BLaER1 (cell line): ENCODE data around the gene HSPB3.

Experiments used
- H3K27ac ChIP-seq: shearing (Covaris generic); formaldehyde crosslinking; 2 replicates; pipeline ENCODE4 v1.8.1; 2022
- H3K27me3 ChIP-seq: shearing (Covaris generic); formaldehyde crosslinking; 2 replicates; pipeline ENCODE4 v1.8.1; 2022
- H3K36me3 ChIP-seq: shearing (Covaris generic); formaldehyde crosslinking; 2 replicates; pipeline ENCODE4 v1.8.1; 2022
- H3K4me1 ChIP-seq: shearing (Covaris generic); formaldehyde crosslinking; 2 replicates; pipeline ENCODE4 v1.8.1; 2022
- H3K4me2 ChIP-seq: shearing (Covaris generic); formaldehyde crosslinking; 2 replicates; pipeline ENCODE4 v1.8.1; 2022
- H3K4me3 ChIP-seq: shearing (Covaris generic); formaldehyde crosslinking; 2 replicates; pipeline ENCODE4 v1.8.1; 2022
- H3K9ac ChIP-seq: shearing (Covaris generic); formaldehyde crosslinking; 2 replicates; pipeline ENCODE4 v1.8.1; 2022
- H3K9me3 ChIP-seq: shearing (Covaris generic); formaldehyde crosslinking; 2 replicates; pipeline ENCODE4 v1.8.1; 2022
- H4K20me1 ChIP-seq: shearing (Covaris generic); formaldehyde crosslinking; 2 replicates; pipeline ENCODE4 v1.8.1; 2022
- Cebpa-rat ChIP-seq: shearing (Covaris generic); IDR thresholded peaks from 2 replicates; pipeline ENCODE4 v1.8.1; 2022

HSPB3 gene

GRCh38 chr5:54438620-54439389 lies 16.7 kb upstream of the HSPB3 start:
- H3K9ac ChIP-seq, result no peak overlapping the region
- H3K4me2 ChIP-seq, result no peak overlapping the region
- peaks cover 7% of the 10 kb centered on the region; the same call in 1 of the 2 replicates for H3K4me1 ChIP-seq
- no peaks in the 10 kb centered on the region for H3K36me3 ChIP-seq
- H3K27me3 ChIP-seq, result no peaks in the 10 kb centered on the region
- H3K9me3 ChIP-seq, result no peaks in the 10 kb centered on the region
- no peak overlapping the region for H3K4me3 ChIP-seq
- no peak overlapping the region for H3K27ac ChIP-seq
- no peak for TF ChIP-seq Cebpa-rat
- H4K20me1 ChIP-seq, result no peaks in the 10 kb centered on the region

GRCh38 chr5:54440456-54440893 lies 15.0 kb upstream of the HSPB3 start:
- H3K27ac ChIP-seq, result no peak overlapping the region
- no peak for TF ChIP-seq Cebpa-rat
- H4K20me1 ChIP-seq, result no peaks in the 10 kb centered on the region
- H3K36me3 ChIP-seq, result no peaks in the 10 kb centered on the region
- H3K9ac ChIP-seq, result no peak overlapping the region
- H3K4me3 ChIP-seq, result no peak overlapping the region
- peaks cover 7% of the 10 kb centered on the region; the same call in 1 of the 2 replicates for H3K4me1 ChIP-seq
- no peaks in the 10 kb centered on the region for H3K27me3 ChIP-seq
- H3K4me2 ChIP-seq, result peak overlapping the region; percentile 15
- H3K9me3 ChIP-seq, result no peaks in the 10 kb centered on the region

DNA sequence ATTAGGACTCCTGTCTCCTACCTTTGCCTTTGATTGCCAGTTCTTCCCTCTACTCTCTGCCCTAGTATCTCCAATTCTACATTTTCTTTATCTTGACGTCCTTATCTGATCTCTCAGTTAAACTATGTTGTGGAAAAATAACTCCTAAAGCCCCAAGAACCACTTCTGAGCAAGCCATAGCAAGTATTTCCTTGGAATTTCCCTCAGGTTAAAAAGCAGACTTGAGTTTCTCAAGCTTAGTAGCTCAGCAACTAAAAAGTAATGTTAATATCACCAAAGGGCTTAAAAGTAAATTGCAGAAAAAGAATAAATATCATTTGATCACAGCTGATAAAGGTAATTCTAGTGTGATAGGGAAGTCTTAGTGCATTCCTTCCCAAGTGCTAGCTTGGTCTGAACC lies 13.2 kb upstream of the HSPB3 start:
- no peak overlapping the region for H3K4me3 ChIP-seq
- H3K9ac ChIP-seq, result no peak overlapping the region
- H4K20me1 ChIP-seq, result no peaks in the 10 kb centered on the region

DNA sequence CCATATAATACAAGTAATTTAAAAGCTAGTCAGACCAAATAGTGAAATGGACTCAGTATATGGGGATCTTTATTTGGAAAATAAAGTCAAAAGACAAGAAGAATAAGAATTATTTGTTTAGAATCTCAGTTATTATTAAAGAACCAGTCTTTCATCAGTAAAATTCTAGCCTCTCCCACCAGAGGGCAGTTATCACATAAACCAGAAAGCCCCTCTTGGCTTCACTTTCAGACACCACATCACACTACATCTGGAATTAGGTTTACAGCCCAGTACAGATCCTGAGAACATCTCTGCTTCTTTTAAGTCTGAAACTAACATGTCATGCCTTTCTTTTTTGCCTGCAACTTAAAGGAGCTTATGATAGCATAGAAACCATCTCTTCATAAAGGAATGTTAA lies 12.2 kb upstream of the HSPB3 start:
- Histone ChIP-seq H3K27ac (no peak overlapping the region), H3K27me3 (no peaks in the 10 kb centered on the region), H3K4me1 (peaks cover 7% of the 10 kb centered on the region; the same call in 1 of the 2 replicates), H3K4me2 (no peak overlapping the region), H4K20me1 (no peaks in the 10 kb centered on the region), H3K9me3 (no peaks in the 10 kb centered on the region), H3K9ac (no peak overlapping the region), H3K4me3 (no peak overlapping the region), H3K36me3 (no peaks in the 10 kb centered on the region)
- no peak for TF ChIP-seq Cebpa-rat

More for the DNA sequence above, 13.2 kb upstream of the HSPB3 start:
- H3K36me3 ChIP-seq, result no peaks in the 10 kb centered on the region
- no peak for TF ChIP-seq Cebpa-rat
- no peak overlapping the region for H3K4me2 ChIP-seq
- no peak overlapping the region for H3K27ac ChIP-seq
- H3K27me3 ChIP-seq, result no peaks in the 10 kb centered on the region
- H3K9me3 ChIP-seq, result no peaks in the 10 kb centered on the region
- H3K4me1 ChIP-seq, result peaks cover 7% of the 10 kb centered on the region; the same call in 1 of the 2 replicates

- Histone ChIP-seq H3K4me2 (no peak overlapping the region), H3K27ac (no peak overlapping the region), H3K4me1 (no peaks in the 10 kb centered on the region), H3K36me3 (no peaks in the 10 kb centered on the region), H3K9ac (no peak overlapping the region), H3K4me3 (no peak overlapping the region), H3K27me3 (no peaks in the 10 kb centered on the region), H3K9me3 (no peaks in the 10 kb centered on the region), H4K20me1 (no peaks in the 10 kb centered on the region)
- no peak for TF ChIP-seq Cebpa-rat
These were observed 9.7 kb upstream of the HSPB3 start for GRCh38 chr5:54445691-54446378.

DNA sequence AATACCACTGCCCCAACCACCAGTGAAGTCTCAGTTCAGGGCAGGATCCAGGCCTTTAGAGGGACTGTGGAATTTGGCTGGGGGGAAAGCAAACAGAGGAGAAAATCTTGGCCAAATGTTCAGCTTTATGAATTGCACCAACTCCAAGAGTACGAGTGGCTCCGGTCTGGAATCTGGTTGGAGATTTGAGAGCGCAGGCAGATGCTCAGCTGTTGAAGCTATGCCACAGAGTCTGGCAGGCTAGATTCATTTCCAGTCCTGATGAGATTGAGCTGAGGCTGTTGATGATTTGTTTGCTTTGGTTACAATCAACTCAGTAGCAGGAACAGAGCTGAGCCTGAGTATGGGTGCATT lies 9.1 kb upstream of the HSPB3 start:
- Histone ChIP-seq H3K4me1 (no peaks in the 10 kb centered on the region), H3K36me3 (no peaks in the 10 kb centered on the region), H3K4me2 (no peak overlapping the region), H3K27ac (no peak overlapping the region), H3K9me3 (no peaks in the 10 kb centered on the region), H4K20me1 (no peaks in the 10 kb centered on the region), H3K27me3 (no peaks in the 10 kb centered on the region), H3K9ac (no peak overlapping the region), H3K4me3 (no peak overlapping the region)
- no peak for TF ChIP-seq Cebpa-rat

- Histone ChIP-seq H3K4me2 (no peak overlapping the region), H4K20me1 (no peaks in the 10 kb centered on the region), H3K4me1 (no peaks in the 10 kb centered on the region), H3K9me3 (no peaks in the 10 kb centered on the region), H3K9ac (no peak overlapping the region), H3K27ac (no peak overlapping the region), H3K36me3 (no peaks in the 10 kb centered on the region), H3K27me3 (no peaks in the 10 kb centered on the region), H3K4me3 (no peak overlapping the region)
- TF ChIP-seq Cebpa-rat, result no peak
These were observed 5.6 kb upstream of the HSPB3 start for GRCh38 chr5:54449923-54450322.

- no peak overlapping the region for H3K4me2 ChIP-seq
- H3K27me3 ChIP-seq, result no peaks in the 10 kb centered on the region
- H3K27ac ChIP-seq, result no peak overlapping the region
- H3K4me1 ChIP-seq, result no peaks in the 10 kb centered on the region
- H4K20me1 ChIP-seq, result no peaks in the 10 kb centered on the region
- H3K4me3 ChIP-seq, result no peak overlapping the region
- H3K9ac ChIP-seq, result no peak overlapping the region
- H3K9me3 ChIP-seq, result no peaks in the 10 kb centered on the region
- H3K36me3 ChIP-seq, result no peaks in the 10 kb centered on the region
- TF ChIP-seq Cebpa-rat, result no peak
These were observed 5.0 kb upstream of the HSPB3 start for GRCh38 chr5:54450542-54450941.

DNA sequence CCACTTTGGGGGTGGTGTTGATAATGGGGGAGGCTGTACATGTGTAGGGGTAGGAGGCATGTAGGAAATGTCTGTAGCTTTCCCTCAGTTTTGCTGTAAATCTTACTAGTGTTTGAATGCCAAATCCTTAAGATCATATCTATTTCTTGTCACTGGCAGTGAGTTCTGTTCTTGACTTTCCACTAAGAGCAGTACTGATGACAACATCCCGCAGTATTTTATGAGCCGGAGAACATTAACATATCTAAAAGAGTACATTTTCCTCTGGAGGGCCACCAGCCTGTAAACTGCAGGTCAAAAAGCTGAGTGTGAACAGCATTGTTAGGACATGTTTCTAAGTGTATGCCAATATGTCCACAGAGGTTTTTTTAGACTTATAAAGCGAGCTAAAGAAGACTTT lies 2.5 kb upstream of the HSPB3 start:
- Histone ChIP-seq H3K27ac (no peak overlapping the region), H3K36me3 (no peaks in the 10 kb centered on the region), H3K9ac (no peak overlapping the region), H3K4me2 (no peak overlapping the region), H3K4me1 (no peaks in the 10 kb centered on the region), H3K4me3 (no peak overlapping the region), H4K20me1 (no peaks in the 10 kb centered on the region), H3K9me3 (no peaks in the 10 kb centered on the region), H3K27me3 (no peaks in the 10 kb centered on the region)
- TF ChIP-seq Cebpa-rat, result no peak

GRCh38 chr5:54454602-54455001 lies 897 bp upstream of the HSPB3 start:
- Histone ChIP-seq H3K4me2 (no peak overlapping the region), H3K27me3 (no peaks in the 10 kb centered on the region), H3K36me3 (no peaks in the 10 kb centered on the region), H3K27ac (no peak overlapping the region), H3K9ac (no peak overlapping the region), H3K4me1 (no peaks in the 10 kb centered on the region), H4K20me1 (no peaks in the 10 kb centered on the region), H3K9me3 (0 out of 2 replicates have a peak, but pooled peaks cover under 1% of the 10 kb centered on the region), H3K4me3 (no peak overlapping the region)
- TF ChIP-seq Cebpa-rat, result no peak
